ENCODE data around the gene ULK1. TPM values are rescaled to one million over a fixed set of nuclear protein-coding genes. Genes with fewer than 3 reads are reported as not detected.

ULK1 gene
- total RNA-seq, 4 donors from 2014 or later = 27.9 to 81.2 (median 48.6) TPM

GRCh38 chr12:131853832-131854797, 40.3 kb upstream of the ULK1 start:
- DNase-seq (no peak), ATAC-seq (no peak)
- no peaks in the 10 kb centered on the region for H3K4me1 ChIP-seq
- TF ChIP-seq CTCF (IDR thresholded peaks at IDR 0.05 in 4 of 5, conservative IDR thresholded peaks at IDR 0.05 in 1 of 5) = no peak
- TF ChIP-seq POLR2A (IDR thresholded peaks at IDR 0.05) = no peak
- in situ Hi-C loops (cut with MboI; ENCODE audit: low sequenced_read_pairs in 4 of 4) = no loop called here
- H3K36me3 ChIP-seq = no peaks in the 10 kb centered on the region
- H3K27me3 ChIP-seq = peaks cover 4 to 14% (median 10%) of the 10 kb centered on the region in 3 donors
- intact Hi-C loops (cut with DNase I; ENCODE audit: low total_unique reads) = no loop called here
- no peaks in the 10 kb centered on the region for H3K9me3 ChIP-seq
- no peak overlapping the region for H3K27ac ChIP-seq
- H3K4me3 ChIP-seq = no peak overlapping the region

GRCh38 chr12:131854861-131855476, 39.5 kb upstream of the ULK1 start:
- Histone ChIP-seq H3K4me3 (no peak overlapping the region), H3K9me3 (no peaks in the 10 kb centered on the region), H3K4me1 (no peaks in the 10 kb centered on the region), H3K27ac (no peak overlapping the region), H3K27me3 (peaks cover 4 to 14% (median 10%) of the 10 kb centered on the region in 3 donors), H3K36me3 (no peaks in the 10 kb centered on the region)
- TF ChIP-seq POLR2A (IDR thresholded peaks at IDR 0.05) (no peak), CTCF (IDR thresholded peaks at IDR 0.05 in 4 of 5, conservative IDR thresholded peaks at IDR 0.05 in 1 of 5) (no peak)
- DNase-seq (no peak), ATAC-seq (no peak)
- intact Hi-C loops (cut with DNase I; ENCODE audit: low total_unique reads) (no loop called here), in situ Hi-C loops (cut with MboI; ENCODE audit: low sequenced_read_pairs in 4 of 4) (no loop called here)

GRCh38 chr12:131855521-131856142, 38.8 kb upstream of the ULK1 start:
- in situ Hi-C loops (cut with MboI; ENCODE audit: low sequenced_read_pairs in 4 of 4) = no loop called here
- DNase-seq = no peak
- Histone ChIP-seq H3K36me3 (no peaks in the 10 kb centered on the region), H3K27me3 (peaks cover 4 to 14% (median 10%) of the 10 kb centered on the region in 3 donors), H3K4me1 (no peaks in the 10 kb centered on the region), H3K4me3 (no peak overlapping the region), H3K27ac (no peak overlapping the region), H3K9me3 (no peaks in the 10 kb centered on the region)
- intact Hi-C loops (cut with DNase I; ENCODE audit: low total_unique reads) = no loop called here
- no peak for TF ChIP-seq CTCF (IDR thresholded peaks at IDR 0.05 in 4 of 5, conservative IDR thresholded peaks at IDR 0.05 in 1 of 5)
- TF ChIP-seq POLR2A (IDR thresholded peaks at IDR 0.05) = no peak
- no peak for ATAC-seq

GRCh38 chr12:131856366-131857097, 37.9 kb upstream of the ULK1 start:
- intact Hi-C loops (cut with DNase I; ENCODE audit: low total_unique reads) = no loop called here

More at GRCh38 chr12:131856366-131857097, 37.9 kb upstream of the ULK1 start:
- in situ Hi-C loops (cut with MboI; ENCODE audit: low sequenced_read_pairs in 4 of 4) = no loop called here
- H3K27ac ChIP-seq = no peak overlapping the region
- H3K27me3 ChIP-seq = peaks cover 4 to 14% (median 10%) of the 10 kb centered on the region in 3 donors
- H3K4me1 ChIP-seq = no peaks in the 10 kb centered on the region
- DNase-seq = no peak
- no peaks in the 10 kb centered on the region for H3K36me3 ChIP-seq
- no peak overlapping the region for H3K4me3 ChIP-seq
- ATAC-seq = no peak
- no peaks in the 10 kb centered on the region for H3K9me3 ChIP-seq
- no peak for TF ChIP-seq CTCF (IDR thresholded peaks at IDR 0.05 in 4 of 5, conservative IDR thresholded peaks at IDR 0.05 in 1 of 5)
- no peak for TF ChIP-seq POLR2A (IDR thresholded peaks at IDR 0.05)
